HEK293 (cell line): ENCODE data around the gene SNX13.

Experiments
- HIC1 ChIP-seq: fragments of 450-650 bp; formaldehyde crosslinking; IDR thresholded peaks from 2 replicates; pipeline ENCODE4 v1.5.1; 2016; ENCODE audit warnings: missing biosample characterization, missing genetic modification characterization
- KLF16 ChIP-seq: fragments of 450-650 bp; formaldehyde crosslinking; IDR thresholded peaks from 2 replicates; pipeline ENCODE4 v1.5.1; 2017; ENCODE audit warnings: missing biosample characterization, missing genetic modification characterization
- SCRT1 ChIP-seq: fragments of 450-650 bp; formaldehyde crosslinking; IDR thresholded peaks from 2 replicates; pipeline ENCODE4 v1.5.1; 2016; ENCODE audit warnings: missing biosample characterization, missing genetic modification characterization, borderline replicate concordance
- SP7 ChIP-seq: fragments of 450-650 bp; formaldehyde crosslinking; IDR thresholded peaks from 2 replicates; pipeline ENCODE4 v1.5.1; 2016; ENCODE audit warnings: missing biosample characterization, missing genetic modification characterization
- TRIM28 ChIP-seq: IDR thresholded peaks from 2 replicates; pipeline ENCODE4 v1.6.1; 2011; ENCODE audit warnings: low read length, control low read depth, borderline replicate concordance
- WT1 ChIP-seq: fragments of 450-650 bp; formaldehyde crosslinking; IDR thresholded peaks from 2 replicates; pipeline ENCODE4 v1.5.1; 2016; ENCODE audit warnings: missing biosample characterization, missing genetic modification characterization
- ZBTB48 ChIP-seq: fragments of 450-650 bp; formaldehyde crosslinking; IDR thresholded peaks from 2 replicates; pipeline ENCODE4 v1.5.1; 2016; ENCODE audit warnings: missing biosample characterization, missing genetic modification characterization
- ZBTB8A ChIP-seq: fragments of 450-650 bp; formaldehyde crosslinking; IDR thresholded peaks from 2 replicates; pipeline ENCODE4 v1.5.1; 2016; ENCODE audit warnings: missing biosample characterization, missing genetic modification characterization
- ZFP41 ChIP-seq: fragments of 450-650 bp; formaldehyde crosslinking; IDR thresholded peaks from 2 replicates; pipeline ENCODE4 v1.5.1; 2016; ENCODE audit warnings: missing biosample characterization, missing genetic modification characterization, borderline replicate concordance
- ZFP69B ChIP-seq: fragments of 450-650 bp; formaldehyde crosslinking; IDR thresholded peaks from 2 replicates; pipeline ENCODE4 v1.5.1; 2016; ENCODE audit warnings: missing biosample characterization, missing genetic modification characterization
- ZNF133 ChIP-seq: fragments of 450-650 bp; formaldehyde crosslinking; IDR thresholded peaks from 2 replicates; pipeline ENCODE4 v1.5.1; 2016; ENCODE audit warnings: missing biosample characterization, missing genetic modification characterization
- ZNF140 ChIP-seq: fragments of 450-650 bp; formaldehyde crosslinking; IDR thresholded peaks from 2 replicates; pipeline ENCODE4 v1.5.1; 2016; ENCODE audit warnings: missing biosample characterization, missing genetic modification characterization
- ZNF19 ChIP-seq: fragments of 450-650 bp; formaldehyde crosslinking; IDR thresholded peaks from 2 replicates; pipeline ENCODE4; 2016; ENCODE audit warnings: missing biosample characterization, missing genetic modification characterization, low read depth
- ZNF223 ChIP-seq: fragments of 450-650 bp; formaldehyde crosslinking; IDR thresholded peaks from 2 replicates; pipeline ENCODE4 v1.5.1; 2016; ENCODE audit warnings: missing biosample characterization, missing genetic modification characterization
- ZNF26 ChIP-seq: fragments of 450-650 bp; formaldehyde crosslinking; IDR thresholded peaks from 2 replicates; pipeline ENCODE4 v1.5.1; 2016; ENCODE audit warnings: missing biosample characterization, missing genetic modification characterization
- ZNF274 ChIP-seq, 2 experiments: fragments of 200-500 bp in 1 of 2; fragments of 450-650 bp in 1 of 2; sonication (Bioruptor generic) in 1 of 2; formaldehyde crosslinking in 1 of 2; IDR thresholded peaks; 2 replicates each; pipeline versions ENCODE4 v1.5.1 to v1.6.1; 2014 to 2016; ENCODE audit warnings: borderline replicate concordance in 1 of 2, inconsistent platforms in 1 of 2, low read length in 1 of 2, missing biosample characterization in 1 of 2, missing genetic modification characterization in 1 of 2
- ZNF37A ChIP-seq: fragments of 450-650 bp; IDR thresholded peaks from 2 replicates; pipeline ENCODE4 v1.5.1; 2018; ENCODE audit warnings: missing biosample characterization, missing genetic modification characterization
- ZNF426 ChIP-seq: fragments of 450-650 bp; formaldehyde crosslinking; IDR thresholded peaks from 2 replicates; pipeline ENCODE4 v1.5.1; 2017; ENCODE audit warnings: missing biosample characterization, missing genetic modification characterization, mild to moderate bottlenecking, inconsistent platforms, moderate library complexity
- ZNF449 ChIP-seq: fragments of 450-650 bp; formaldehyde crosslinking; IDR thresholded peaks from 2 replicates; pipeline ENCODE4 v1.5.1; 2017; ENCODE audit warnings: missing biosample characterization, mild to moderate bottlenecking, missing genetic modification characterization, moderate library complexity
- ZNF518A ChIP-seq: fragments of 450-650 bp; formaldehyde crosslinking; conservative IDR thresholded peaks from 2 replicates; pipeline ENCODE4 v1.5.1; 2016; ENCODE audit warnings: low read depth, missing biosample characterization, missing genetic modification characterization
- ZNF530 ChIP-seq: fragments of 450-650 bp; formaldehyde crosslinking; IDR thresholded peaks from 2 replicates; pipeline ENCODE4 v1.5.1; 2016; ENCODE audit warnings: low read depth, missing biosample characterization, missing genetic modification characterization
- ZNF561 ChIP-seq: fragments of 450-650 bp; IDR thresholded peaks from 2 replicates; pipeline ENCODE4 v1.5.1; 2018; ENCODE audit warnings: missing biosample characterization, missing genetic modification characterization, borderline replicate concordance
- ZNF585B ChIP-seq: fragments of 450-650 bp; formaldehyde crosslinking; IDR thresholded peaks from 2 replicates; pipeline ENCODE4 v1.5.1; 2016; ENCODE audit warnings: missing biosample characterization, missing genetic modification characterization
- ZNF629 ChIP-seq: fragments of 450-650 bp; formaldehyde crosslinking; IDR thresholded peaks from 2 replicates; pipeline ENCODE4 v1.5.1; 2017; ENCODE audit warnings: missing biosample characterization, missing genetic modification characterization
- ZNF670 ChIP-seq: fragments of 450-650 bp; formaldehyde crosslinking; IDR thresholded peaks from 2 replicates; pipeline ENCODE4 v1.5.1; 2016; ENCODE audit warnings: missing biosample characterization, missing genetic modification characterization, low read depth
- ZNF76 ChIP-seq: fragments of 450-650 bp; formaldehyde crosslinking; IDR thresholded peaks from 2 replicates; pipeline ENCODE4; 2016; ENCODE audit warnings: low read depth, missing biosample characterization, missing genetic modification characterization, borderline replicate concordance
- ZNF837 ChIP-seq: fragments of 450-650 bp; formaldehyde crosslinking; IDR thresholded peaks from 2 replicates; pipeline ENCODE4 v1.5.1; 2016; ENCODE audit warnings: missing biosample characterization, missing genetic modification characterization
- ZSCAN16 ChIP-seq: fragments of 450-650 bp; formaldehyde crosslinking; IDR thresholded peaks from 2 replicates; pipeline ENCODE4 v1.5.1; 2016; ENCODE audit warnings: missing biosample characterization, missing genetic modification characterization
- ZSCAN18 ChIP-seq: fragments of 450-650 bp; formaldehyde crosslinking; IDR thresholded peaks from 2 replicates; pipeline ENCODE4 v1.5.1; 2016; ENCODE audit warnings: missing biosample characterization, missing genetic modification characterization

Gene SNX13

GRCh38 chr7:17939606-17940301, 540 bp downstream of the SNX13 start (continued):
- TF ChIP-seq ZNF76 (tag by site-specific recombination) (no peak), ZSCAN16 (tag by site-specific recombination) (no peak), ZBTB8A (tag by site-specific recombination) (no peak), ZNF37A (no peak), ZNF426 (tag by site-specific recombination) (no peak), ZNF449 (tag by site-specific recombination) (no peak), ZFP41 (no peak), WT1 (tag by site-specific recombination) (no peak), ZNF274 (IDR thresholded peaks at IDR 0.05; ENCODE audit: low read length) (no peak), ZNF274 (tag by site-specific recombination; IDR thresholded peaks at IDR 0.05; ENCODE audit: borderline replicate concordance) (no peak), SP7 (tag by site-specific recombination) (no peak), ZBTB48 (tag by site-specific recombination) (peak; percentile 92), ZFP69B (no peak), TRIM28 (no peak), ZNF561 (tag by site-specific recombination) (no peak), KLF16 (tag by site-specific recombination) (no peak), ZNF670 (no peak), ZSCAN18 (tag by site-specific recombination) (no peak), ZNF585B (no peak), ZNF26 (tag by site-specific recombination) (no peak), ZNF518A (no peak), ZNF140 (tag by site-specific recombination) (no peak), ZNF223 (tag by site-specific recombination) (no peak), SCRT1 (no peak; the same call in 1 of the 2 replicates), ZNF837 (tag by site-specific recombination) (no peak), HIC1 (tag by site-specific recombination) (peak; percentile 78), ZNF133 (tag by site-specific recombination) (no peak), ZNF530 (tag by site-specific recombination) (no peak), ZNF19 (no peak), ZNF629 (tag by site-specific recombination) (no peak)
